22Rv1 (cell line): ENCODE results near the gene ARMC12.

ENCODE experiments used
- H3K27ac ChIP-seq: fragments of 450-650 bp; 2 replicates; pipeline ENCODE4 v1.5.1; 2017
- CTCF ChIP-seq: fragments of 450-650 bp; IDR thresholded peaks from 2 replicates; pipeline ENCODE4 v1.5.1; 2017; ENCODE audit warnings: mild to moderate bottlenecking
- ZFX ChIP-seq: fragments of 450-650 bp; IDR thresholded peaks from 2 replicates; pipeline ENCODE4 v1.6.1; 2017; ENCODE audit warnings: antibody characterized with exemption, borderline replicate concordance

ARMC12 gene

GRCh38 chr6:35739645-35740524, 3.1 kb downstream of the ARMC12 start:
- TF ChIP-seq ZFX (no peak), CTCF (no peak)
- no peak overlapping the region for H3K27ac ChIP-seq

- TF ChIP-seq ZFX (no peak), CTCF (no peak)
- no peak overlapping the region for H3K27ac ChIP-seq
Measured at GRCh38 chr6:35742842-35743241, 6.0 kb downstream of the ARMC12 start.

GRCh38 chr6:35745509-35745908, 8.7 kb downstream of the ARMC12 start:
- H3K27ac ChIP-seq: no peak overlapping the region
- no peak for TF ChIP-seq CTCF
- no peak for TF ChIP-seq ZFX

GRCh38 chr6:35746516-35746915, 9.7 kb downstream of the ARMC12 start:
- H3K27ac ChIP-seq: no peak overlapping the region
- TF ChIP-seq ZFX (no peak), CTCF (no peak)

- TF ChIP-seq CTCF (no peak), ZFX (no peak)
- H3K27ac ChIP-seq: no peak overlapping the region
Measured at GRCh38 chr6:35747877-35748276, 11.0 kb downstream of the ARMC12 start.

- TF ChIP-seq ZFX (no peak), CTCF (no peak)
Measured at GRCh38 chr6:35750557-35750956, 13.7 kb downstream of the ARMC12 start.

GRCh38 chr6:35751594-35751993, 14.8 kb downstream of the ARMC12 start:
- no peak overlapping the region for H3K27ac ChIP-seq
- no peak for TF ChIP-seq ZFX

More at GRCh38 chr6:35750557-35750956, 13.7 kb downstream of the ARMC12 start:
- no peak overlapping the region for H3K27ac ChIP-seq

- no peak for TF ChIP-seq CTCF
- no peak for TF ChIP-seq ZFX
- H3K27ac ChIP-seq: no peak overlapping the region
Measured at GRCh38 chr6:35752330-35752729, 15.5 kb downstream of the ARMC12 start.
